ENCODE results near the gene ST6GALNAC3.

Gene ST6GALNAC3

GRCh38 chr1:76585980-76586674 is 511.6 kb downstream of the ST6GALNAC3 start:
- TF ChIP-seq, protein P1, sequence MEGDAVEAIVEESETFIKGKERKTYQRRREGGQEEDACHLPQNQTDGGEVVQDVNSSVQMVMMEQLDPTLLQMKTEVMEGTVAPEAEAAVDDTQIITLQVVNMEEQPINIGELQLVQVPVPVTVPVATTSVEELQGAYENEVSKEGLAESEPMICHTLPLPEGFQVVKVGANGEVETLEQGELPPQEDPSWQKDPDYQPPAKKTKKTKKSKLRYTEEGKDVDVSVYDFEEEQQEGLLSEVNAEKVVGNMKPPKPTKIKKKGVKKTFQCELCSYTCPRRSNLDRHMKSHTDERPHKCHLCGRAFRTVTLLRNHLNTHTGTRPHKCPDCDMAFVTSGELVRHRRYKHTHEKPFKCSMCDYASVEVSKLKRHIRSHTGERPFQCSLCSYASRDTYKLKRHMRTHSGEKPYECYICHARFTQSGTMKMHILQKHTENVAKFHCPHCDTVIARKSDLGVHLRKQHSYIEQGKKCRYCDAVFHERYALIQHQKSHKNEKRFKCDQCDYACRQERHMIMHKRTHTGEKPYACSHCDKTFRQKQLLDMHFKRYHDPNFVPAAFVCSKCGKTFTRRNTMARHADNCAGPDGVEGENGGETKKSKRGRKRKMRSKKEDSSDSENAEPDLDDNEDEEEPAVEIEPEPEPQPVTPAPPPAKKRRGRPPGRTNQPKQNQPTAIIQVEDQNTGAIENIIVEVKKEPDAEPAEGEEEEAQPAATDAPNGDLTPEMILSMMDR (IDR thresholded peaks at IDR 0.05; ENCODE audit: low read depth, low read length, missing control alignments) = no peak
- in situ Hi-C loops (cut with HindIII; ENCODE audit: low pct_ligation_motif_present, low sequenced_read_pairs) = no loop called here
- Histone ChIP-seq H3K36me3 (replicated peaks) (no peaks in the 10 kb centered on the region), H3K27me3 (replicated peaks) (no peaks in the 10 kb centered on the region), H3K27ac (no peak overlapping the region), H3K4me3 (ENCODE audit: low read depth, low read length) (no peak overlapping the region)
- no peak for DNase-seq

- in situ Hi-C loops (cut with HindIII; ENCODE audit: low pct_ligation_motif_present, low sequenced_read_pairs) = no loop called here
- no peak overlapping the region for H3K27ac ChIP-seq
- no peak overlapping the region for H3K4me3 ChIP-seq (ENCODE audit: low read depth, low read length)
- TF ChIP-seq, protein P1 (IDR thresholded peaks at IDR 0.05; ENCODE audit: low read depth, low read length, missing control alignments) = no peak
- H3K36me3 ChIP-seq (replicated peaks) = no peaks in the 10 kb centered on the region
- no peak for DNase-seq
- H3K27me3 ChIP-seq (replicated peaks) = no peaks in the 10 kb centered on the region
Observed at GRCh38 chr1:76587212-76587611, 512.7 kb downstream of the ST6GALNAC3 start.

- no peak for DNase-seq
- Histone ChIP-seq H3K4me3 (ENCODE audit: low read depth, low read length) (no peak overlapping the region), H3K36me3 (replicated peaks) (no peaks in the 10 kb centered on the region), H3K27ac (no peak overlapping the region), H3K27me3 (replicated peaks) (no peaks in the 10 kb centered on the region)
- in situ Hi-C loops (cut with HindIII; ENCODE audit: low pct_ligation_motif_present, low sequenced_read_pairs) = no loop called here
- TF ChIP-seq, protein P1 (IDR thresholded peaks at IDR 0.05; ENCODE audit: low read depth, low read length, missing control alignments) = no peak
Observed at GRCh38 chr1:76591461-76591860, 516.9 kb downstream of the ST6GALNAC3 start.

GRCh38 chr1:76591963-76592362 is 517.4 kb downstream of the ST6GALNAC3 start:
- no peak overlapping the region for H3K4me3 ChIP-seq (ENCODE audit: low read depth, low read length)
- no peaks in the 10 kb centered on the region for H3K27me3 ChIP-seq (replicated peaks)
- H3K27ac ChIP-seq = no peak overlapping the region
- H3K36me3 ChIP-seq (replicated peaks) = no peaks in the 10 kb centered on the region
- TF ChIP-seq, protein P1 (IDR thresholded peaks at IDR 0.05; ENCODE audit: low read depth, low read length, missing control alignments) = no peak
- DNase-seq = no peak
- in situ Hi-C loops (cut with HindIII; ENCODE audit: low pct_ligation_motif_present, low sequenced_read_pairs) = no loop called here

DNA sequence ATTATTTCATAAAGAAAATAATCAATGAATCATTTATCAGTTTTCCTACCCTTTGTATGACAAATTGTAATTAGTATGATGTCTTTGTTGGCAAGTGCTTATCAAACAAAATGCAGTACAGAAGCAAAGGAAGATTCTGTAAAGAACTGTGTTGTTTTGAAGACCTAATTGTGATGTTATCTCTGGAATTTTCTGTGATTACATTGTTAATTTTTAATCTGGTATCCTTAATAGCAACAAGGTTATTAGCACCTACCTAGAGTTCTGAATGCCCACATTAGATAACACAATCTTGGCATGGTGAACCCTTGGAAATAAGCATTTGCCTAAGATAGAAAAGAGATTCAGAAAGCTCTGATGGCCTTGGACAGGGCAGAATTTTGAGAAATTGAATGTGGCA is 518.6 kb downstream of the ST6GALNAC3 start:
- TF ChIP-seq, protein P1 (IDR thresholded peaks at IDR 0.05; ENCODE audit: low read depth, low read length, missing control alignments) = no peak
- DNase-seq = no peak
- Histone ChIP-seq H3K27ac (no peak overlapping the region), H3K36me3 (replicated peaks) (no peaks in the 10 kb centered on the region), H3K4me3 (ENCODE audit: low read depth, low read length) (no peak overlapping the region), H3K27me3 (replicated peaks) (no peaks in the 10 kb centered on the region)
- in situ Hi-C loops (cut with HindIII; ENCODE audit: low pct_ligation_motif_present, low sequenced_read_pairs) = no loop called here

DNA sequence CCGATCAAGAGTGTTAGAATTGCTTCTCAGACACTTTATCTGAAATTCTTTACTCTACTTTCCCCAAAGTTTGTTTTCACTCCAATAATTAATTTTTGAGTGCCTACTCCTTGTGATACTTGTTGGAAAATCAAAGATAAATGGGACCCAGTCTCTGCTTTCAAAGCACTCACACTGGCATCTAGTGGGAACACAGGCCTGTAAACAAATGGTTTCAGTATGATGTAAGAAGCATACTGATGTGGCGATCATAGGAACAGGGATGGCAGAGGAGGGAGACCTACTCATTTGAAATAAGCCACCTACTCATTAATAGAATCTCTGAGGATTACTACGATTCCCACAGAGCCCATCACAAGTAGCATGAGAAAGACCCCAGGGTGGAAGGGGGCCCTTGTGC is 519.1 kb downstream of the ST6GALNAC3 start:
- TF ChIP-seq, protein P1 (IDR thresholded peaks at IDR 0.05; ENCODE audit: low read depth, low read length, missing control alignments) = no peak
- in situ Hi-C loops (cut with HindIII; ENCODE audit: low pct_ligation_motif_present, low sequenced_read_pairs) = no loop called here
- no peaks in the 10 kb centered on the region for H3K36me3 ChIP-seq (replicated peaks)
- no peak overlapping the region for H3K4me3 ChIP-seq (ENCODE audit: low read depth, low read length)
- no peak for DNase-seq
- no peak overlapping the region for H3K27ac ChIP-seq
- H3K27me3 ChIP-seq (replicated peaks) = no peaks in the 10 kb centered on the region
